Hepatocyte (in vitro differentiated cells): ENCODE results near the gene SLC4A8. TPM values are rescaled to one million over a fixed set of nuclear protein-coding genes. Genes with fewer than 3 reads are reported as not detected.
A peak's percentile ranks its signal among the peaks of the same experiment; 100 is the strongest.
"Not testable (repeated sequence)": the region's sequence is repeated elsewhere in the genome, so short reads cannot be mapped to it uniquely, and the experiment has no call there.

Experiments
- DNase-seq: peaks from one replicate; pipeline ENCODE4 v3.0.0-alpha.2; 2016; ENCODE audit warnings: low spot score
- H2AFZ ChIP-seq: fragments of 200-600 bp; sonication (generic); 2 replicates; pipeline ENCODE4 v1.6.0; 2016; ENCODE audit warnings: antibody characterized with exemption, mild to moderate bottlenecking
- H3K27ac ChIP-seq: fragments of 200-600 bp; sonication (generic); 2 replicates; pipeline ENCODE4 v1.5.1; 2016; ENCODE audit warnings: mild to moderate bottlenecking
- H3K27me3 ChIP-seq: fragments of 200-600 bp; sonication (generic); 2 replicates; pipeline ENCODE4 v1.6.1; 2016
- H3K36me3 ChIP-seq: fragments of 200-600 bp; sonication (generic); replicated peaks from 2 replicates; pipeline ENCODE4 v1.5.1; 2016; ENCODE audit warnings: low read depth; ENCODE audit not compliant: insufficient read depth
- H3K4me1 ChIP-seq: fragments of 200-600 bp; sonication (generic); 2 replicates; pipeline ENCODE4 v1.5.1; 2016; ENCODE audit warnings: mild to moderate bottlenecking, moderate library complexity; ENCODE audit not compliant: insufficient read depth
- H3K4me2 ChIP-seq: fragments of 200-600 bp; sonication (generic); 2 replicates; pipeline ENCODE4 v1.6.0; 2016
- H3K4me3 ChIP-seq: fragments of 200-600 bp; sonication (generic); 2 replicates; pipeline ENCODE4 v1.5.1; 2016; ENCODE audit warnings: mild to moderate bottlenecking
- H3K79me2 ChIP-seq: fragments of 200-600 bp; sonication (generic); 2 replicates; pipeline ENCODE4 v1.6.0; 2017; ENCODE audit warnings: mild to moderate bottlenecking
- H3K9me2 ChIP-seq: fragments of 200-600 bp; sonication (generic); replicated peaks from 2 replicates; pipeline ENCODE4 v1.6.0; 2017; ENCODE audit warnings: mild to moderate bottlenecking; ENCODE audit not compliant: insufficient read depth
- H3K9me3 ChIP-seq: fragments of 200-600 bp; sonication (generic); 2 replicates; pipeline ENCODE4 v1.5.1; 2016; ENCODE audit warnings: low read depth, mild to moderate bottlenecking
- H4K20me1 ChIP-seq: fragments of 200-600 bp; sonication (generic); 2 replicates; pipeline ENCODE4 v1.6.0; 2016; ENCODE audit warnings: mild to moderate bottlenecking; ENCODE audit not compliant: insufficient read depth, poor library complexity, severe bottlenecking
- EZH2 ChIP-seq: fragments of 200-600 bp; sonication (generic); IDR thresholded peaks from 2 replicates; pipeline ENCODE4 v1.6.1; 2016; ENCODE audit warnings: antibody characterized with exemption, mild to moderate bottlenecking, borderline replicate concordance
- EZH2phosphoT487 ChIP-seq: fragments of 200-600 bp; sonication (generic); IDR thresholded peaks from one replicate; pipeline ENCODE4 v1.6.1; 2018; ENCODE audit warnings: antibody characterized with exemption, mild to moderate bottlenecking, low read depth, moderate library complexity; ENCODE audit not compliant: unreplicated experiment, severe bottlenecking
- WGBS: methylation state at CpG from one replicate; pipeline ENCODE4 v1.1.6; 2016; ENCODE audit warnings: low lambda C conversion rate; ENCODE audit errors: missing lambda C conversion rate; 5-methylcytosine and 5-hydroxymethylcytosine counted together
- polyA plus RNA-seq: library from polyadenylated mRNA; unstranded; fragments of >200 nt; fragmentation: Nextera tagmentation; extraction: Ambion mirVana; gene quantifications from 2 replicates; pipeline ENCODE4 v1.2.1, GENCODE V29; 2016
- total RNA-seq: library from RNA; depleted of rRNA; stranded (reverse); fragments of >200 nt; gene quantifications from 2 replicates; pipeline ENCODE4 v1.2.3, GENCODE V29; 2014
- TF ChIP-seq, protein P1 (sequence below): fragments of 200-600 bp; sonication (generic); IDR thresholded peaks from 2 replicates; pipeline ENCODE4 v1.5.1; 2016; ENCODE audit warnings: antibody characterized with exemption, mild to moderate bottlenecking; ENCODE audit not compliant: poor library complexity

SLC4A8 gene
- total and polyA plus RNA-seq, 2 experiments from 2014 or later: 14.9 to 18.0 TPM

DNA sequence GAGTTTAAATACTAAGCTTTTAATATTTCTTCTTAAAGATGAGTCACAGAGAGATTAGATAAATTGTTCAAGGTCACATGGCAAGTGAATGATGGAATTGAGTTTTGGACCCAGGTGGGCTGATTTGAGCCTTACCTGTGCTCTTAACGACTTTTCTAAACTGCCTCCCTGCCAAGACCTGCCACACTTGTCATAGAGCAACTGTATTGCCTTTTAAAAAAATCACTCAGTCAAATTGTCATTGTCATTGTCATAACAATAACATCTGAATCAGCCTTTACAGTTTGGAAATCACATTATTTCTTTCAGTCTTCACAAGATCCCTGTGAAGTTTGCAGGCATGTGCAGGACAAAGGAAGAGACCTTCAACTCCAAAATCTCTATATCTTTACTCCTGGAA is 25.7 kb downstream of the SLC4A8 start:
- Histone ChIP-seq H3K4me1 (peaks cover 3% of the 10 kb centered on the region), H3K4me2 (no peak overlapping the region), H3K9me3 (no peaks in the 10 kb centered on the region), H3K36me3 (no peaks in the 10 kb centered on the region), H3K27me3 (no peaks in the 10 kb centered on the region), H3K9me2 (no peaks in the 10 kb centered on the region), H3K4me3 (no peak overlapping the region), H2AFZ (no peak overlapping the region), H3K27ac (no peak overlapping the region), H4K20me1 (no peaks in the 10 kb centered on the region), H3K79me2 (no peaks in the 10 kb centered on the region)
- TF ChIP-seq, protein P1, sequence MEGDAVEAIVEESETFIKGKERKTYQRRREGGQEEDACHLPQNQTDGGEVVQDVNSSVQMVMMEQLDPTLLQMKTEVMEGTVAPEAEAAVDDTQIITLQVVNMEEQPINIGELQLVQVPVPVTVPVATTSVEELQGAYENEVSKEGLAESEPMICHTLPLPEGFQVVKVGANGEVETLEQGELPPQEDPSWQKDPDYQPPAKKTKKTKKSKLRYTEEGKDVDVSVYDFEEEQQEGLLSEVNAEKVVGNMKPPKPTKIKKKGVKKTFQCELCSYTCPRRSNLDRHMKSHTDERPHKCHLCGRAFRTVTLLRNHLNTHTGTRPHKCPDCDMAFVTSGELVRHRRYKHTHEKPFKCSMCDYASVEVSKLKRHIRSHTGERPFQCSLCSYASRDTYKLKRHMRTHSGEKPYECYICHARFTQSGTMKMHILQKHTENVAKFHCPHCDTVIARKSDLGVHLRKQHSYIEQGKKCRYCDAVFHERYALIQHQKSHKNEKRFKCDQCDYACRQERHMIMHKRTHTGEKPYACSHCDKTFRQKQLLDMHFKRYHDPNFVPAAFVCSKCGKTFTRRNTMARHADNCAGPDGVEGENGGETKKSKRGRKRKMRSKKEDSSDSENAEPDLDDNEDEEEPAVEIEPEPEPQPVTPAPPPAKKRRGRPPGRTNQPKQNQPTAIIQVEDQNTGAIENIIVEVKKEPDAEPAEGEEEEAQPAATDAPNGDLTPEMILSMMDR: no peak
- no peak for TF ChIP-seq EZH2phosphoT487
- no peak for TF ChIP-seq EZH2
- DNase-seq: no peak
- 75% methylated on average over 1 of the region's 1 CpG for WGBS

- H2AFZ ChIP-seq: no peak overlapping the region
- no peaks in the 10 kb centered on the region for H3K79me2 ChIP-seq
- H3K27me3 ChIP-seq: no peaks in the 10 kb centered on the region
- no peaks in the 10 kb centered on the region for H3K36me3 ChIP-seq
- WGBS: 93% methylated on average over 11 of the region's 11 CpGs
- no peaks in the 10 kb centered on the region for H4K20me1 ChIP-seq
- no peaks in the 10 kb centered on the region for H3K9me3 ChIP-seq
- DNase-seq: no peak
- peaks cover 4% of the 10 kb centered on the region for H3K4me1 ChIP-seq
- H3K27ac ChIP-seq: no peak overlapping the region
- H3K9me2 ChIP-seq: no peaks in the 10 kb centered on the region
- H3K4me2 ChIP-seq: no peak overlapping the region
- H3K4me3 ChIP-seq: no peak overlapping the region
- TF ChIP-seq EZH2phosphoT487 (no peak), EZH2 (no peak)
- TF ChIP-seq, protein P1: no peak
Measured at GRCh38 chr12:51450806-51451205, 26.2 kb downstream of the SLC4A8 start.

DNA sequence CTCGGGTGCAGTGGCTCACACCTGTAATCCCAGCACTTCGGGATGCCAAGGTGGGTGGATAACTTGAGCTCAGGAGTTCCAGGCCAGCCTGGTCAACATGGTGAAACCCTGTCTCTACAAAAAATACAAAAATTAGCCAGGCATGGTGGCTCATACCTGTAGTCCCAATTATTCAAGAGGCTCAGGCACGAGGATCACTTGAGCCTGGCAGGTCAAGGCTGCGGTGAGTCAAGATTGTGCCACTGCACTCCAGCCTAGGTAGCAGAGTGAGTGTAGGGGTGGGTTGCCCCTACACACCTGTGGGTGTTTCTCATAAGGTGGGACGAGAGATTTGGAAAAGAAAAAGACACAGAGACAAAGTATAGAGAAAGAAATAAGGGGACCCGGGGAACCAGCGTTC is 29.4 kb downstream of the SLC4A8 start:
- not testable (repeated sequence) for H3K4me3 ChIP-seq, H4K20me1 ChIP-seq, H3K27me3 ChIP-seq, H3K36me3 ChIP-seq, H3K4me2 ChIP-seq, DNase-seq, H3K9me3 ChIP-seq, H3K79me2 ChIP-seq, H2AFZ ChIP-seq, H3K9me2 ChIP-seq, H3K4me1 ChIP-seq
- H3K27ac ChIP-seq: peak overlapping the region; percentile 39
- 81% methylated on average over 7 of the region's 7 CpGs for WGBS

GRCh38 chr12:51455050-51455449 is 30.4 kb downstream of the SLC4A8 start:
- H3K4me1 ChIP-seq, DNase-seq, H4K20me1 ChIP-seq, H3K79me2 ChIP-seq, H3K4me2 ChIP-seq, H3K4me3 ChIP-seq, H3K27me3 ChIP-seq, H3K9me3 ChIP-seq, H3K36me3 ChIP-seq, H3K9me2 ChIP-seq: not testable (repeated sequence)
- 77% methylated on average over 3 of the region's 6 CpGs for WGBS
- Histone ChIP-seq H3K27ac (peak overlapping the region; percentile 81), H2AFZ (peak overlapping the region; percentile 51)

- no peak for DNase-seq
- no peaks in the 10 kb centered on the region for H3K9me2 ChIP-seq
- no peaks in the 10 kb centered on the region for H3K27me3 ChIP-seq
- TF ChIP-seq EZH2phosphoT487 (no peak), EZH2 (no peak)
- TF ChIP-seq, protein P1: no peak
- no peak overlapping the region for H3K4me2 ChIP-seq
- no peak overlapping the region for H3K27ac ChIP-seq
- no peaks in the 10 kb centered on the region for H4K20me1 ChIP-seq
- peaks cover 4% of the 10 kb centered on the region for H3K4me1 ChIP-seq
- H3K9me3 ChIP-seq: no peaks in the 10 kb centered on the region
- no peaks in the 10 kb centered on the region for H3K36me3 ChIP-seq
- no peak overlapping the region for H2AFZ ChIP-seq
- no peak overlapping the region for H3K4me3 ChIP-seq
- no peaks in the 10 kb centered on the region for H3K79me2 ChIP-seq
Measured at GRCh38 chr12:51458635-51459034, 34.0 kb downstream of the SLC4A8 start.
